ENCODE results near the gene FRMD3.

DNA sequence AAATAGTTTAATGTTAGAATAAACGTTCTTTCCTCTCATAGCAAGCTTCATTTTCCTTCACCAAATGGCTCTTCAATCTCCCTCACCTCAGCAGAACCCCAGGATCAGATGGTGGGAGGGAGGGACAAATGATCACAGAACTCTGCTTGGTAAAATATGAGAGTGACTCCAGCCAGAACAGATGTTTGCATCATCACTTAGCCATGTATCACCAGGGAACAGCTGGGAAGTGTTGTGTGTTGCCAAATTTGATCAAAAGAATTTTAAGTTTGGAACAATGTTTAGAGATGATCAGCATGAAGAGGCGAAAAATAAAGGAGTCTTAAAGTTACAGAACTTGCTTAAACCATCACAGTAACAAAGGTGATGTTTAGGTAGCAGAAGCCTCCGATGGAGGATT, 115.7 kb downstream of the FRMD3 start:
- TF ChIP-seq, protein P1, sequence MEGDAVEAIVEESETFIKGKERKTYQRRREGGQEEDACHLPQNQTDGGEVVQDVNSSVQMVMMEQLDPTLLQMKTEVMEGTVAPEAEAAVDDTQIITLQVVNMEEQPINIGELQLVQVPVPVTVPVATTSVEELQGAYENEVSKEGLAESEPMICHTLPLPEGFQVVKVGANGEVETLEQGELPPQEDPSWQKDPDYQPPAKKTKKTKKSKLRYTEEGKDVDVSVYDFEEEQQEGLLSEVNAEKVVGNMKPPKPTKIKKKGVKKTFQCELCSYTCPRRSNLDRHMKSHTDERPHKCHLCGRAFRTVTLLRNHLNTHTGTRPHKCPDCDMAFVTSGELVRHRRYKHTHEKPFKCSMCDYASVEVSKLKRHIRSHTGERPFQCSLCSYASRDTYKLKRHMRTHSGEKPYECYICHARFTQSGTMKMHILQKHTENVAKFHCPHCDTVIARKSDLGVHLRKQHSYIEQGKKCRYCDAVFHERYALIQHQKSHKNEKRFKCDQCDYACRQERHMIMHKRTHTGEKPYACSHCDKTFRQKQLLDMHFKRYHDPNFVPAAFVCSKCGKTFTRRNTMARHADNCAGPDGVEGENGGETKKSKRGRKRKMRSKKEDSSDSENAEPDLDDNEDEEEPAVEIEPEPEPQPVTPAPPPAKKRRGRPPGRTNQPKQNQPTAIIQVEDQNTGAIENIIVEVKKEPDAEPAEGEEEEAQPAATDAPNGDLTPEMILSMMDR (IDR thresholded peaks at IDR 0.05) = no peak
- TF ChIP-seq POLR2AphosphoS5 (IDR thresholded peaks at IDR 0.05; ENCODE audit: low read depth, low read length) (no peak), SIN3A (IDR thresholded peaks at IDR 0.05; ENCODE audit: borderline replicate concordance, insufficient read depth, low read depth, low read length) (no peak)
- TF ChIP-seq, protein P2, sequence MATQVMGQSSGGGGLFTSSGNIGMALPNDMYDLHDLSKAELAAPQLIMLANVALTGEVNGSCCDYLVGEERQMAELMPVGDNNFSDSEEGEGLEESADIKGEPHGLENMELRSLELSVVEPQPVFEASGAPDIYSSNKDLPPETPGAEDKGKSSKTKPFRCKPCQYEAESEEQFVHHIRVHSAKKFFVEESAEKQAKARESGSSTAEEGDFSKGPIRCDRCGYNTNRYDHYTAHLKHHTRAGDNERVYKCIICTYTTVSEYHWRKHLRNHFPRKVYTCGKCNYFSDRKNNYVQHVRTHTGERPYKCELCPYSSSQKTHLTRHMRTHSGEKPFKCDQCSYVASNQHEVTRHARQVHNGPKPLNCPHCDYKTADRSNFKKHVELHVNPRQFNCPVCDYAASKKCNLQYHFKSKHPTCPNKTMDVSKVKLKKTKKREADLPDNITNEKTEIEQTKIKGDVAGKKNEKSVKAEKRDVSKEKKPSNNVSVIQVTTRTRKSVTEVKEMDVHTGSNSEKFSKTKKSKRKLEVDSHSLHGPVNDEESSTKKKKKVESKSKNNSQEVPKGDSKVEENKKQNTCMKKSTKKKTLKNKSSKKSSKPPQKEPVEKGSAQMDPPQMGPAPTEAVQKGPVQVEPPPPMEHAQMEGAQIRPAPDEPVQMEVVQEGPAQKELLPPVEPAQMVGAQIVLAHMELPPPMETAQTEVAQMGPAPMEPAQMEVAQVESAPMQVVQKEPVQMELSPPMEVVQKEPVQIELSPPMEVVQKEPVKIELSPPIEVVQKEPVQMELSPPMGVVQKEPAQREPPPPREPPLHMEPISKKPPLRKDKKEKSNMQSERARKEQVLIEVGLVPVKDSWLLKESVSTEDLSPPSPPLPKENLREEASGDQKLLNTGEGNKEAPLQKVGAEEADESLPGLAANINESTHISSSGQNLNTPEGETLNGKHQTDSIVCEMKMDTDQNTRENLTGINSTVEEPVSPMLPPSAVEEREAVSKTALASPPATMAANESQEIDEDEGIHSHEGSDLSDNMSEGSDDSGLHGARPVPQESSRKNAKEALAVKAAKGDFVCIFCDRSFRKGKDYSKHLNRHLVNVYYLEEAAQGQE (IDR thresholded peaks at IDR 0.05; ENCODE audit: insufficient read depth in 1 of 2, low read depth in 2 of 2, low read length in 1 of 2) = no peak

Data from Panc1 (cell line).